Activated naive CD4-positive, alpha-beta T cell treated with anti-CD3 and anti-CD28 coated beads, Interleukin-2, amount 50 U/mL, for 72 hours (primary cell): ENCODE measurements around the gene SHC2. TPM values are rescaled to one million over a fixed set of nuclear protein-coding genes. Genes with fewer than 3 reads are reported as not detected.
A peak's percentile ranks its signal among the peaks of the same experiment; 100 is the strongest.

ENCODE experiments used
- ATAC-seq, 2 donors: fragments of 150-1000 bp; cut with Tn5 transposase; 2 replicates each; pipeline ENCODE4 v1.10.0; 2021; ENCODE audit warnings: mild to moderate bottlenecking in 2 of 2, moderate library complexity in 2 of 2
- DNase-seq, 2 donors: peaks; one replicate each; pipeline ENCODE4 v3.0.0; 2021 to 2022; ENCODE audit warnings: low spot score in 2 of 2
- H3K27ac Mint-ChIP-seq, 2 donors: one replicate each; pipeline ENCODE4 v1.8.0; 2022; ENCODE audit warnings: mild to moderate bottlenecking in 2 of 2, mixed read lengths in 2 of 2
- H3K36me3 Mint-ChIP-seq, 2 donors: one replicate each; pipeline ENCODE4 v1.8.0; 2022; ENCODE audit warnings: mixed read lengths in 2 of 2
- H3K9me3 Mint-ChIP-seq, 2 donors: one replicate each; pipeline ENCODE4 v1.8.0; 2022; ENCODE audit warnings: mixed read lengths in 2 of 2
- total RNA-seq, 2 donors: library from RNA; stranded (reverse); gene quantifications; one replicate each; pipeline ENCODE4 v1.2.3, GENCODE V29; 2022

The SHC2 gene
- total RNA-seq, 2 donors from 2014 or later: not detected

GRCh38 chr19:495402-496111, 34.7 kb upstream of the SHC2 start:
- H3K36me3 Mint-ChIP-seq: peaks cover 4 to 5% of the 10 kb centered on the region in 2 donors
- DNase-seq (peak in 1 of 2 donors; percentile 87), ATAC-seq (peak; percentile 27 to 49)
- peaks cover 0 to 5% of the 10 kb centered on the region in 2 donors for H3K9me3 Mint-ChIP-seq
- H3K27ac Mint-ChIP-seq: no peak overlapping the region

DNA sequence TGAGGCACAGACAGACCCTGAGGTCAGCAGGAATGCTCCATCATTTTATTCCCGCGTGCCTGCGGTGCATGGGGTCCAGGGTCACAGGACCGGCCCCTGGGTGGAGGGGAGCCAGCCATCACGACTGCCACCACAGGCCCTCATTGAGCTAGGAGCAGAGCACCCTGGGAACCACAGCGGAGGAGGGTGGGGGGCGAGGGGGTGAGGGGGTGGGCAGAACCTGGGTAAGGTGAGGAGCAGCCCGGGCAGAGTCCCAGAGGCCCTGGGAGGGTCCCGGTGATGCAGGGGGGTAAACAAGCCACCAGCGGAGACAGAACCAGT, 34.2 kb upstream of the SHC2 start:
- ATAC-seq (no peak), DNase-seq (no peak)
- peaks cover 0 to 5% of the 10 kb centered on the region in 2 donors for H3K9me3 Mint-ChIP-seq
- peaks cover 4 to 5% of the 10 kb centered on the region in 2 donors for H3K36me3 Mint-ChIP-seq
- H3K27ac Mint-ChIP-seq: no peak overlapping the region

DNA sequence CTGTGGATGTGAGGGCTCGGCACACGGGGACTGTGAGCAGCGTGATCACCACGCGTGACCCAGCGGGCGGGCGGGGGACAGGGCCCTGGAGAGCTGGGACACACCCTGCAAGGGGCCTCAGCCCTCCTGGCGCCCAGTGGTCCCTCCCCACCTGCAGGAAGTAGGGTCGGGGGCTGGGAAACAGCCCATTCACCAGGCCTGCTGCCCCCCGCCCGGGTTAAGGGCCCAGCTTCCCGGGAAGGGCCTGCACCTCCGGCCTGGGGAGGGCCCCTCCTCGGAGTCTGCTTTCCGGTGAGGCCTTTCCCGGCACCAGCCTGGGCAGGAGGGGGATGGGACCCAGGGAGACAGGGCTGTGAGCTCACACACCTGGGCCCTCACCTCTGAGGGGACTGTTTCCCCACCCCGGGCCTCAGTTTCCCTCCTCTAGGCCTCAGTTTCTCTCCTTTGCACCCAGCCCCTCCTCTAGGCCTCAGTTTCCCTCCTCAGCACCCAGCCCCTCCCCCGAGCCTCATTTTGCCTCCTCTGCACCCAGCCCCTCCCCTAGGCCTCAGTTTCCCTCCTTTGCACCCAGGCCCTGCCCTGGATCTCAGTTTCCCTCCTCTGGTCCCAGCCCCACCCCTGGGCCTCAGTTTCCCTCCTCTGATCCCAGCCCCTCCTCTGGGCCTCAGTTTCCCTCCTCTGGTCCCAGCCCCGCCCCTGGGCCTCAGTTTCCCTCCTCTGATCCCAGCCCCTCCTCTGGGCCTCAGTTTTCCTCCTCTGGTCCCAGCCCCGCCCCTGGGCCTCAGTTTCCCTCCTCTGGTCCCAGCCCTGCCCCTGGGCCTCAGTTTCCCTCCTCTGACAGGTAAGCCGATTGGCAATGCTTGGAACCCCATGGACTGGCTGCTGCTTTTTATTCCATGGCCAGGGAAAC, 33.6 kb upstream of the SHC2 start:
- Mint-ChIP-seq H3K27ac (peak overlapping the region in 1 of 2 donors; percentile 18), H3K9me3 (peaks cover 0 to 5% of the 10 kb centered on the region in 2 donors), H3K36me3 (peaks cover 3 to 5% of the 10 kb centered on the region in 2 donors)
- no peak for ATAC-seq
- no peak for DNase-seq

- ATAC-seq: no peak
- H3K9me3 Mint-ChIP-seq: peaks cover 0 to 5% of the 10 kb centered on the region in 2 donors
- DNase-seq: no peak
- H3K36me3 Mint-ChIP-seq: peaks cover 0 to 5% of the 10 kb centered on the region in 2 donors
- peak overlapping the region in 1 of 2 donors; percentile 18 for H3K27ac Mint-ChIP-seq
Measured at GRCh38 chr19:493391-494170, 32.7 kb upstream of the SHC2 start.

GRCh38 chr19:492091-492531, 31.3 kb upstream of the SHC2 start:
- H3K9me3 Mint-ChIP-seq: peaks cover 0 to 5% of the 10 kb centered on the region in 2 donors
- DNase-seq: no peak
- ATAC-seq: peak in 1 of 2 donors; percentile 5
- peaks cover 0 to 10% of the 10 kb centered on the region in 2 donors for H3K36me3 Mint-ChIP-seq
- no peak overlapping the region for H3K27ac Mint-ChIP-seq

DNA sequence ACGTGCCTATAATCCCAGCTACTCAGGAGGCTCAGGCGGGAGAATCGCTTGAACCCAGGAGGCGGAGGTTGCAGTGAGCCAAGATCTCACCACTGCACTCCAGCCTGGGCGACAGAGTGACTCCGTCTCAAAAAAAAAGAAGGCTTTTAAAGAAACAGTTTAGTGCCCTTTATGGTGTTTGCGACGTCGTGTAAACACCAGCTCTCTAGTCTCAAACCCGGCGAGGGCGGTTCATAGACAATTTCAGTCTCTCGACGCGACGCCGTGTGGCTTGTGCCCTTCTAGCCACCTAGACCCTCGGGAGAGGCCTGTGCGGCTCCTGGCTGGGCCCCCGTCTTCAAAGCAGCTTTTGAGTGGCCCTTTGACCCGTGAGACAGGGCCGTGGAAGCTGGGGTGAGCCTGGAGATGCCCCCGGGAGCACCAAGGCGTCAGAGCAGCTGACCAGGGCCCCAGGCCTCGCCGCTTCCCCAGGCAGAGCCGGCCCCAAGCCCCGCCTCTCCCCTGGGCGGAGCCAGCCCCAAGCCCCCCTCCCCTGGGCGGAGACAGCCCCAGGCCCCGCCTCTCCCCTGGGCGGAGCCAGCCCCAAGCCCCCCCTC, 30.4 kb upstream of the SHC2 start:
- DNase-seq (no peak), ATAC-seq (no peak)

DNA sequence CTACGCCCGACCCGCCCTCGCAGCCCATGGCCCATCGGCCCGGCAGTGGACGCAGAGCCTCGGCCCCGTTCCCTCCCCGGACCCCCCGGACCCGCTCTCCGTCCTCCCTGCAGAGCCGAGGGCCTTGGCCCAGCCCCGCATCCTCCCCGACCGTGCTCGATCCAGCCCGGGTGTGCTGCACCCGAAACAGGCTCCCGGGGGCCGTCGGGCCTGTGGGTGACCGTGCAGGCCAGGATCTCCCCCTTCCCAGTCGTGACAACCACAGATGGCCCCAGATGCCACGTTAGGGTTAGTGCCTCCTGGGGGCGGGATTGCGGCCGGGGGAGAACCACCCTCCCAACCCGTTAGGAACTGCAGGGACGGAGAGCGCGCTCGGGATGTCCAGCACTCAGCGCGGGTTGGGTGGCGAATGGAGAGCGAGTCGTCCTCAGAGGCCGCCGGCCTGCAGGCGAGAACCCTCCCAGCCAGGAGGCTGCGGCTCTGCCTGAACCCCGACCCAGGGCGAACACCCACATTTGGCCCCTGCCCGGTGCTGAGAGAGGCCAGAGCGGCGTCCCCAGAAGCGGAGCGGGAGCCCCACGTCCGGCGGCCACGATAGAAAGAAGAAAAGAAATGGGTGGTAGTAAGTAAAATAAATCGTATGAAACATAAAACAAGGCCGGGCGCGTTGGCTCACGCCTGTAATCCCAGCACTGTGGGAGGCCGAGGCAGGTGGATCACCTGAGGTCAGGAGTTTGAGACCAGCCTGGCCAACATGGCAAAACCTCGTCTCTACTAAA, 28.8 kb upstream of the SHC2 start:
- Mint-ChIP-seq H3K36me3 (peaks cover 0 to 10% of the 10 kb centered on the region in 2 donors), H3K9me3 (peaks cover 0 to 5% of the 10 kb centered on the region in 2 donors), H3K27ac (peak overlapping the region in 1 of 2 donors; percentile 79)
- ATAC-seq (peak; percentile 3 to 14), DNase-seq (no peak)

More for the DNA sequence above, 30.4 kb upstream of the SHC2 start:
- Mint-ChIP-seq H3K27ac (no peak overlapping the region), H3K36me3 (peaks cover 0 to 10% of the 10 kb centered on the region in 2 donors), H3K9me3 (peaks cover 0 to 5% of the 10 kb centered on the region in 2 donors)

DNA sequence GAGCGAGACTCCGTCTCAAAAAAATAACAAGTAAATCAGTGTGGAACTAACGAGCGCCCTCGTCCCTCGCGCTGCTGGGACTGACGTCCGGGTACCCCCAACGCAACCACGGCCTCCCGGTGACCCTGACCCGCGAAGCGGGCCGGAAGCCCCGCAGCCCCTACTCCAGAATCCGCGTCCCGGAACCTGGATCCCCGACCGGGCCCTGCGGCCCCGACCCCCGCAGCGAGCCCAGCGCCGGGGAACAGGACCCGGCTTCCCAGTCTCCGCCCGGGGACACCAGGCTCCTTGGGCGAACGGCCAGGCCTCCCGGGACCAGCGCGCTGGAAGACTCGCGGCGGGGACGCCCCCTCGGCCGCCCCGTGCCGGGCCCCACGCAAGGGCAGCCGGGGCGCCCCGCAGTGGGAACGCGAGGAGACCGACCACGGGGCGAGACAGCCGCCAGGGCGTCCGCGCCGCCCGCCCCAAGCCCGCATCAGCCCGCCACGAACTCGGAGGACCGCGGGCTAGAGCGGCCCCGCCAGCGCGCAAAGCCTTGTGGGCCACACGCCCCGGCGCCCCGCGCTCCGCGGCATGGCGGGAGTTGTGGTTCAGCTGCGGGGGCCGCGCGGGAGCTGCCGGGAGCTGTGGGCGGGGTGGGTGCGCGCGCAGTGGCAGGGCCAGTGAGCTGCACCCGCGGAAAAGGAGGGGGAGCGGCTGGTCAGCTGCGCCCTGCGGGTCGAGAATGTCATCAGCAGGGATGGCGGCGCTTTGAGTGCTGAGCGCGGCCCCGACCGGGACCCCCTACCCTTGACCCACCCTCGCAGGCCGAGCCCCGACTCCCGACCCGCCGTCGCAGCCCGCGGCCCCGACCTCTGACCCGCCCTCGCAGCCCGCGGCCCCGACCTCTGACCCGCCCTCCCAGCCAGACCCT, 27.9 kb upstream of the SHC2 start:
- H3K27ac Mint-ChIP-seq: peak overlapping the region; percentile 79 to 89
- DNase-seq (peak; percentile 79 to 90), ATAC-seq (peak; percentile 82 to 92)
- H3K9me3 Mint-ChIP-seq: peaks cover 0 to 3% of the 10 kb centered on the region in 2 donors
- peaks cover 0 to 10% of the 10 kb centered on the region in 2 donors for H3K36me3 Mint-ChIP-seq

DNA sequence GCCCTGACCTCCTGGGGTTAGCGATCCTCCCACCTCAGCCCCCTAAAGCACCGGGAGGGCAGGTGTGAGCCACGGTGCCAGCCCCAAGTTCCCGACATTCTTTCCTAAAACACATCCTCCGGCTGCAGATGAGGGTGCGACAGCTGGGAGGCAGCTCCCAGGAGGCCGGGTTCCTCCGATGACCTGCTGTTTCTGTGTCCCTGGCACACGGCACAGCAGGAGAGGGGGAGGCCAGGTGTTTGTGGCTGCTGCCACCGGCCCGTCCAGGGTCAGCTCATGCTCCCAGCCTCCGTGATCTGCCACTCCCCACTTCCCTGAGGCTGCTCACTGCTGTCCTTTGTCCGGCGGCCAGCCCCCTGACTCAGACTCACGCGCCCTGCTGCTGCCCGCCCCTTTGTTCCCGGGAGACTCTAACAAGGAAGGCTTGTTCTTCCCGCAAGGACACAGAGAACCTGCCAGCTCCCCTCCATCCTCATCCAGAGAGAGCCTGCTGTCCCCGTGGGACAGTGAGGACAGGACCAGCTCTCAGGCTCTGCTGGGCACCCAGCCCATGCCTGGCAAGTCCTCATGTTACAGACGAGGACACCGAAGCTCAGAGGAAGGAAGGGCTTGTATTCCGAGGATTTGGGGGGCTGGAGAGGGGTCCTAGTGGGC, 24.9 kb upstream of the SHC2 start:
- H3K9me3 Mint-ChIP-seq: peaks cover 9 to 18% of the 10 kb centered on the region in 2 donors
- H3K36me3 Mint-ChIP-seq: peaks cover 5 to 15% of the 10 kb centered on the region in 2 donors
- no peak for ATAC-seq
- no peak overlapping the region for H3K27ac Mint-ChIP-seq
- DNase-seq: no peak

DNA sequence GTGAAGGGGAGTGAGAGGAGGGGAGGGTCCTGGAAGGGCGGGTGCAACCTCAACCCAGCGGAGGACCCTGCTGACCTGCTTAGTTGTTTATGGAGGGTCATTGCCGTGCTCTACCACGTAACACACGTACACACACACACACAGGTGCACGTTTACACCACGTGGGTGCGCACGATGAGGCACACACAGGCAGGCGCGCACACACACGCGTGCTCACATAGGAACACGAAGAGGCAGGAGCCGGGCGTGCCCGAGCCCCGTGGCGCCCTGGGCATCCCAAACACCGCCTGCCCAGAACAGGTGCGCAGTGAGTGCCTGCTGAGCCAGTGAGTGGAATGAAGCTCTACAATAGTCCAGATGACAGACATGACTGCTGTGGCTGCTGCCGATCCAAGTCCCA, 24.2 kb upstream of the SHC2 start:
- no peak overlapping the region for H3K27ac Mint-ChIP-seq
- H3K36me3 Mint-ChIP-seq: peaks cover 5 to 21% of the 10 kb centered on the region in 2 donors
- ATAC-seq (no peak), DNase-seq (no peak)
- H3K9me3 Mint-ChIP-seq: peaks cover 15 to 24% of the 10 kb centered on the region in 2 donors

DNA sequence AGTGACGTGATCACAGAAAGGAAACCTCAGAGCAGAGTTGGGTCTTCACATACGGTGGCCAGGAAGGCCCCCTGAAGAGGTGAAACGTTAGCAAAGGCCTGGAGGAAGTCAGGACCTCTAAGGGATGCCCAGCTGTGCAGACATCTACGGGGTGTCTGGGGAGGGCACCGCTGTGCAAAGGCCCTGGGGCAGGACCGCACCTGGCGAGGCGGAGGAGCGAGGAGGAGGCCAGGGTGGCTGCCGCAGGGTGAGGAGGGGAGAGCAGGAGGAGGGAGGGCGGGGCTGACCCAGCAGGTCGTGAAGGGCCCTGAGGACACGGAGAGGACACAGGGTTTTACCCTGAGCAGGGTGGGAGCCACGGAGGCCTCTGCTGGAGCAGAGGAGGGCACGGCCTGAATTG, 23.7 kb upstream of the SHC2 start:
- DNase-seq (no peak), ATAC-seq (no peak)
- H3K36me3 Mint-ChIP-seq: peaks cover 5 to 25% of the 10 kb centered on the region in 2 donors
- peaks cover 18 to 28% of the 10 kb centered on the region in 2 donors for H3K9me3 Mint-ChIP-seq
- H3K27ac Mint-ChIP-seq: no peak overlapping the region

GRCh38 chr19:483332-484072, 22.7 kb upstream of the SHC2 start:
- H3K27ac Mint-ChIP-seq: no peak overlapping the region
- H3K9me3 Mint-ChIP-seq: peaks cover 18 to 28% of the 10 kb centered on the region in 2 donors
- DNase-seq (no peak), ATAC-seq (no peak)
- peaks cover 5 to 25% of the 10 kb centered on the region in 2 donors for H3K36me3 Mint-ChIP-seq

- Mint-ChIP-seq H3K9me3 (peaks cover 18 to 28% of the 10 kb centered on the region in 2 donors), H3K36me3 (peaks cover 5 to 19% of the 10 kb centered on the region in 2 donors), H3K27ac (peak overlapping the region in 1 of 2 donors; percentile 97)
- ATAC-seq: no peak
- no peak for DNase-seq
Measured at GRCh38 chr19:482186-483041, 21.6 kb upstream of the SHC2 start.
